KMS-11 (cell line): ENCODE results near the gene CYP2A6.
"Not testable (repeated sequence)": the region's sequence is repeated elsewhere in the genome, so short reads cannot be mapped to it uniquely, and the experiment has no call there.

Experiments used
- H2AFZ ChIP-seq: fragments of 200-600 bp; sonication (generic); 2 replicates; pipeline ENCODE4 v1.6.1; 2016; ENCODE audit warnings: antibody characterized with exemption, mixed run types, low read depth
- H3K27ac ChIP-seq: fragments of 200-600 bp; sonication (generic); 2 replicates; pipeline ENCODE4 v1.6.1; 2016; ENCODE audit warnings: mild to moderate bottlenecking, mixed run types
- H3K27me3 ChIP-seq: fragments of 200-600 bp; sonication (generic); 2 replicates; pipeline ENCODE4 v1.6.1; 2017; ENCODE audit warnings: mild to moderate bottlenecking, low read depth, mixed run types, moderate library complexity; ENCODE audit not compliant: insufficient read depth
- H3K36me3 ChIP-seq: fragments of 200-600 bp; sonication (generic); 2 replicates; pipeline ENCODE4 v1.6.1; 2017; ENCODE audit warnings: mild to moderate bottlenecking, mixed run types; ENCODE audit not compliant: insufficient read depth
- H3K4me1 ChIP-seq: fragments of 200-600 bp; sonication (generic); 2 replicates; pipeline ENCODE4 v1.6.1; 2016; ENCODE audit warnings: mild to moderate bottlenecking, low read depth, mixed run types; ENCODE audit not compliant: poor library complexity, severe bottlenecking
- H3K4me2 ChIP-seq: fragments of 200-600 bp; sonication (generic); 2 replicates; pipeline ENCODE4 v1.7.0; 2016; ENCODE audit warnings: mild to moderate bottlenecking, mixed run types
- H3K4me3 ChIP-seq: fragments of 200-600 bp; sonication (generic); IDR thresholded peaks from 2 replicates; pipeline ENCODE4 v1.6.1; 2017; ENCODE audit warnings: low read depth, low read length, mixed read lengths; ENCODE audit not compliant: insufficient read depth
- H3K79me2 ChIP-seq: fragments of 200-600 bp; sonication (generic); 2 replicates; pipeline ENCODE4 v1.6.1; 2016; ENCODE audit warnings: low read depth, mixed run types; ENCODE audit not compliant: insufficient read depth
- H3K9ac ChIP-seq: fragments of 200-600 bp; sonication (generic); 2 replicates; pipeline ENCODE4 v1.6.1; 2016; ENCODE audit warnings: mild to moderate bottlenecking, mixed run types
- H4K20me1 ChIP-seq: fragments of 200-600 bp; sonication (generic); 2 replicates; pipeline ENCODE4 v1.6.1; 2016; ENCODE audit warnings: mild to moderate bottlenecking, mixed run types; ENCODE audit not compliant: insufficient read depth
- CTCF ChIP-seq: fragments of 200-600 bp; sonication (generic); conservative IDR thresholded peaks from 2 replicates; pipeline ENCODE4 v1.6.1; 2017; ENCODE audit warnings: low read depth, mild to moderate bottlenecking, antibody characterized with exemption, low read length, moderate library complexity, mixed read lengths

The CYP2A6 gene

GRCh38 chr19:40858109-40858508, 7.9 kb upstream of the CYP2A6 start:
- Histone ChIP-seq H3K36me3 (no peaks in the 10 kb centered on the region), H3K4me2 (no peak overlapping the region), H3K27ac (no peak overlapping the region), H3K27me3 (no peaks in the 10 kb centered on the region), H3K4me3 (no peak overlapping the region), H2AFZ (no peak overlapping the region), H3K9ac (no peak overlapping the region), H3K4me1 (peaks cover 21% of the 10 kb centered on the region), H4K20me1 (no peaks in the 10 kb centered on the region), H3K79me2 (no peaks in the 10 kb centered on the region)
- no peak for TF ChIP-seq CTCF

- peaks cover 15% of the 10 kb centered on the region for H3K4me1 ChIP-seq
- not testable (repeated sequence) for H4K20me1 ChIP-seq, H3K4me2 ChIP-seq, H3K9ac ChIP-seq, H3K27me3 ChIP-seq, H3K4me3 ChIP-seq, H3K27ac ChIP-seq, H3K36me3 ChIP-seq, H2AFZ ChIP-seq, H3K79me2 ChIP-seq
Observed at GRCh38 chr19:40852467-40853152, 2.4 kb upstream of the CYP2A6 start.

GRCh38 chr19:40846722-40847121, 3.5 kb downstream of the CYP2A6 start:
- H3K27ac ChIP-seq, H4K20me1 ChIP-seq, H3K4me2 ChIP-seq, H3K27me3 ChIP-seq, H3K4me1 ChIP-seq, H3K9ac ChIP-seq, H3K4me3 ChIP-seq, H3K79me2 ChIP-seq, H2AFZ ChIP-seq, H3K36me3 ChIP-seq: not testable (repeated sequence)

GRCh38 chr19:40843653-40844052, 6.6 kb downstream of the CYP2A6 start:
- not testable (repeated sequence) for H3K4me2 ChIP-seq, H4K20me1 ChIP-seq, H2AFZ ChIP-seq

GRCh38 chr19:40842997-40843652, 7.1 kb downstream of the CYP2A6 start:
- H3K27me3 ChIP-seq, H2AFZ ChIP-seq, H3K4me2 ChIP-seq, H3K27ac ChIP-seq, H3K79me2 ChIP-seq, H3K9ac ChIP-seq, H3K36me3 ChIP-seq, H3K4me1 ChIP-seq, H4K20me1 ChIP-seq, H3K4me3 ChIP-seq: not testable (repeated sequence)

More at GRCh38 chr19:40843653-40844052, 6.6 kb downstream of the CYP2A6 start:
- H3K36me3 ChIP-seq, H3K27ac ChIP-seq, H3K9ac ChIP-seq, H3K4me1 ChIP-seq, H3K27me3 ChIP-seq, H3K4me3 ChIP-seq, H3K79me2 ChIP-seq: not testable (repeated sequence)

GRCh38 chr19:40842012-40842411, 8.2 kb downstream of the CYP2A6 start:
- not testable (repeated sequence) for H3K27ac ChIP-seq, H3K79me2 ChIP-seq, H3K4me1 ChIP-seq, H3K36me3 ChIP-seq, H4K20me1 ChIP-seq, H3K4me2 ChIP-seq, H3K27me3 ChIP-seq, H3K9ac ChIP-seq, H3K4me3 ChIP-seq, H2AFZ ChIP-seq

GRCh38 chr19:40838477-40838876, 11.8 kb downstream of the CYP2A6 start:
- H2AFZ ChIP-seq, H3K79me2 ChIP-seq, H3K4me1 ChIP-seq, H3K27me3 ChIP-seq, H3K4me3 ChIP-seq, H3K4me2 ChIP-seq, H3K27ac ChIP-seq, H3K9ac ChIP-seq, H3K36me3 ChIP-seq, H4K20me1 ChIP-seq: not testable (repeated sequence)
